DOHH2 (cell line): ENCODE results near the gene WDFY2.
"Not testable (repeated sequence)": the region's sequence is repeated elsewhere in the genome, so short reads cannot be mapped to it uniquely, and the experiment has no call there.

ENCODE experiments used
- H3F3A ChIP-seq: fragments of 200-600 bp; sonication (generic), shearing (Covaris generic); 2 replicates; pipeline ENCODE4 v1.6.0; 2016; ENCODE audit warnings: antibody characterized with exemption, mild to moderate bottlenecking; ENCODE audit not compliant: control insufficient read depth, insufficient read depth
- H3K27ac ChIP-seq: fragments of 200-600 bp; sonication (generic); 2 replicates; pipeline ENCODE4 v1.5.1; 2014; ENCODE audit warnings: low read depth, mild to moderate bottlenecking, low read length, moderate library complexity
- H3K27me3 ChIP-seq: fragments of 200-600 bp; sonication (generic); 2 replicates; pipeline ENCODE4 v1.6.1; 2014; ENCODE audit warnings: mild to moderate bottlenecking, low read length, mixed read lengths; ENCODE audit not compliant: control insufficient read depth
- H3K36me3 ChIP-seq: fragments of 200-600 bp; sonication (generic); 2 replicates; pipeline ENCODE4 v1.6.1; 2014; ENCODE audit warnings: mild to moderate bottlenecking, low read length, moderate library complexity, mixed read lengths; ENCODE audit not compliant: control insufficient read depth
- H3K4me1 ChIP-seq: fragments of 200-600 bp; sonication (generic); 2 replicates; pipeline ENCODE4 v1.6.1; 2014; ENCODE audit warnings: mild to moderate bottlenecking, low read length, mixed read lengths; ENCODE audit not compliant: control insufficient read depth
- H3K4me2 ChIP-seq: fragments of 200-600 bp; sonication (generic); 2 replicates; pipeline ENCODE4 v1.6.0; 2014; ENCODE audit warnings: mild to moderate bottlenecking, low read length, moderate library complexity
- H3K4me3 ChIP-seq: fragments of 200-600 bp; sonication (generic); 2 replicates; pipeline ENCODE4 v1.5.1; 2014; ENCODE audit warnings: mild to moderate bottlenecking, low read length, mixed read lengths
- H3K79me2 ChIP-seq: fragments of 200-600 bp; sonication (generic); 2 replicates; pipeline ENCODE4 v1.6.1; 2014; ENCODE audit warnings: mild to moderate bottlenecking, low read length, mixed read lengths; ENCODE audit not compliant: control insufficient read depth
- H3K9me2 ChIP-seq: fragments of 200-600 bp; sonication (generic); replicated peaks from 2 replicates; pipeline ENCODE4 v1.6.1; 2014; ENCODE audit warnings: mild to moderate bottlenecking, low read length, mixed read lengths; ENCODE audit not compliant: control insufficient read depth
- H3K9me3 ChIP-seq: fragments of 200-600 bp; sonication (generic); 2 replicates; pipeline ENCODE4 v1.6.1; 2014; ENCODE audit warnings: antibody characterized with exemption, low read length, mixed read lengths; ENCODE audit not compliant: control insufficient read depth, insufficient read depth
- H4K20me1 ChIP-seq: fragments of 200-600 bp; sonication (generic); 2 replicates; pipeline ENCODE4 v1.6.0; 2014; ENCODE audit warnings: low read depth, mild to moderate bottlenecking, antibody characterized with exemption, low read length, moderate library complexity; ENCODE audit not compliant: control insufficient read depth, insufficient read depth
- CTCF ChIP-seq: fragments of 200-600 bp; sonication (generic); IDR thresholded peaks from one replicate; pipeline ENCODE4 v1.5.1; 2014; ENCODE audit warnings: antibody characterized with exemption, mild to moderate bottlenecking, low read depth, low read length; ENCODE audit not compliant: poor library complexity, severe bottlenecking
- EZH2phosphoT487 ChIP-seq: fragments of 200-600 bp; sonication (generic); IDR thresholded peaks from 2 replicates; pipeline ENCODE4 v1.6.1; 2017; ENCODE audit warnings: borderline replicate concordance, mild to moderate bottlenecking, antibody characterized with exemption, low read length, moderate library complexity, mixed read lengths

Gene WDFY2

DNA sequence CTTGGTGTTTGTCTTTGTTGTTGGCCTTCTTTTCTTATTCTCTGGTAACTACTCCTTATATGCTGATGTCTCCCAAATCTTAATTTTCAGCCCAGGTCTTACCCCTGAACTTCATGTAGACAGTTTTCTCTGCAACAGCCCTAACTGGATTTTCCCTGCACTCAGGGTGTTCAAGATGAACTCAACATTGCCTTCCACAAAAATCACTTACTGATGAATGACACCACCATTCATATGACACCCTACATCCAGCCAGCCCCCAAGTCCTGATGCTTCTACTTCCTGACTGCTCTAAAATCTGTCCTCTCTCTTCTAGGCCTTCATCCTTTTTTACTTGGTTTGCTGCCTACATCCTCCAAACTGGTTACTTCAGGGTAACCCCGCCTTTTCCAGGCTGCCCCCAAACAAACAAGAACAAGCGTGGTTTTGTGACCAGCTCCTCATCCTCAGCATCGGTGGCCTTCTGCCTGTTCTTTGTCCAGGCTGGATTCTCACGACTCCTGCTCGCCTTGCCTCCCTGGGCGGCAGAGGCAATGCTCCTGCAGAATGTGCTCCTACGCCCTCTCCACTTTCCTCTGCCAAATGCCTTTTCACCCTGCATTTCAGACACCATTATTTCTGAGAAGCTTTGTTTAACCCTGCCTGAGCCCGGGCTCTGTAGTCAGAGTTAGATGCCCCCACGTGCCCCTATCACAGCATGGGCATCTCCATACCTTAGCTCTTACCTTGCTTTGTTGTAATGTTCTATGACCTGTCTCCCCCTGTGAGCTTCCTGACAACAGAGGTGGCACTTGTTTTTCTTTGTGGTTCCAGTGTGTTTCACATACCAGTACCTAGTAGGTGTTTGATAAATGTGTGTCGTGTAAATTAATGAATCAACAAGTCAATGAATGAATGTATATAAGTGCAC lies 61.8 kb downstream of the WDFY2 start:
- no peak for TF ChIP-seq CTCF
- no peak for TF ChIP-seq EZH2phosphoT487
- H3K9me2 ChIP-seq = no peaks in the 10 kb centered on the region
- H4K20me1 ChIP-seq = no peaks in the 10 kb centered on the region
- H3K9me3 ChIP-seq = no peaks in the 10 kb centered on the region
- H3K4me2 ChIP-seq = no peak overlapping the region
- peaks cover 26% of the 10 kb centered on the region for H3K4me1 ChIP-seq
- no peaks in the 10 kb centered on the region for H3K79me2 ChIP-seq
- no peak overlapping the region for H3K4me3 ChIP-seq
- H3K27ac ChIP-seq = no peak overlapping the region
- H3K36me3 ChIP-seq = no peaks in the 10 kb centered on the region
- H3K27me3 ChIP-seq = no peaks in the 10 kb centered on the region
- H3F3A ChIP-seq = no peaks in the 10 kb centered on the region

GRCh38 chr13:51647067-51647466 lies 62.8 kb downstream of the WDFY2 start:
- Histone ChIP-seq H3K27ac (no peak overlapping the region), H3K9me2 (no peaks in the 10 kb centered on the region)

GRCh38 chr13:51652193-51652592 lies 67.9 kb downstream of the WDFY2 start:
- H4K20me1 ChIP-seq, H3K36me3 ChIP-seq, H3K9me3 ChIP-seq, H3K27ac ChIP-seq, H3K4me3 ChIP-seq, H3K27me3 ChIP-seq, H3F3A ChIP-seq, H3K9me2 ChIP-seq, H3K4me2 ChIP-seq, H3K4me1 ChIP-seq, H3K79me2 ChIP-seq: not testable (repeated sequence)

More at GRCh38 chr13:51647067-51647466, 62.8 kb downstream of the WDFY2 start:
- no peak overlapping the region for H3K4me2 ChIP-seq
- no peak overlapping the region for H3K4me3 ChIP-seq
- no peak for TF ChIP-seq CTCF
- TF ChIP-seq EZH2phosphoT487 = no peak
- H3K9me3 ChIP-seq = no peaks in the 10 kb centered on the region
- H3K4me1 ChIP-seq = peaks cover 26% of the 10 kb centered on the region
- no peaks in the 10 kb centered on the region for H3K36me3 ChIP-seq
- H3F3A ChIP-seq = no peaks in the 10 kb centered on the region
- no peaks in the 10 kb centered on the region for H3K79me2 ChIP-seq
- H4K20me1 ChIP-seq = no peaks in the 10 kb centered on the region
- no peaks in the 10 kb centered on the region for H3K27me3 ChIP-seq

GRCh38 chr13:51659276-51660127 lies 75.2 kb downstream of the WDFY2 start:
- H3K4me1 ChIP-seq = peaks cover 6% of the 10 kb centered on the region
- no peak for TF ChIP-seq EZH2phosphoT487
- no peak for TF ChIP-seq CTCF
- no peak overlapping the region for H3K4me3 ChIP-seq
- no peaks in the 10 kb centered on the region for H3K9me2 ChIP-seq
- no peak overlapping the region for H3K27ac ChIP-seq
- no peak overlapping the region for H3K4me2 ChIP-seq
- H3F3A ChIP-seq = no peaks in the 10 kb centered on the region
- H4K20me1 ChIP-seq = no peaks in the 10 kb centered on the region
- H3K79me2 ChIP-seq = peaks cover 3% of the 10 kb centered on the region; the same call in 1 of the 2 replicates
- H3K9me3 ChIP-seq = no peaks in the 10 kb centered on the region
- no peaks in the 10 kb centered on the region for H3K36me3 ChIP-seq
- no peaks in the 10 kb centered on the region for H3K27me3 ChIP-seq
